ENCODE measurements around the gene TMEM141.
A peak's percentile ranks its signal among the peaks of the same experiment; 100 is the strongest.
"Not testable (repeated sequence)": the region's sequence is repeated elsewhere in the genome, so short reads cannot be mapped to it uniquely, and the experiment has no call there.

Gene TMEM141

GRCh38 chr9:136761545-136761981 lies 29.6 kb upstream of the TMEM141 start:
- no peak for DNase-seq (ENCODE audit: insufficient read length, low spot score)
- TF ChIP-seq POLR2A (IDR thresholded peaks at IDR 0.05; ENCODE audit: low read depth, low read length): no peak
- no peak for FAIRE-seq

DNA sequence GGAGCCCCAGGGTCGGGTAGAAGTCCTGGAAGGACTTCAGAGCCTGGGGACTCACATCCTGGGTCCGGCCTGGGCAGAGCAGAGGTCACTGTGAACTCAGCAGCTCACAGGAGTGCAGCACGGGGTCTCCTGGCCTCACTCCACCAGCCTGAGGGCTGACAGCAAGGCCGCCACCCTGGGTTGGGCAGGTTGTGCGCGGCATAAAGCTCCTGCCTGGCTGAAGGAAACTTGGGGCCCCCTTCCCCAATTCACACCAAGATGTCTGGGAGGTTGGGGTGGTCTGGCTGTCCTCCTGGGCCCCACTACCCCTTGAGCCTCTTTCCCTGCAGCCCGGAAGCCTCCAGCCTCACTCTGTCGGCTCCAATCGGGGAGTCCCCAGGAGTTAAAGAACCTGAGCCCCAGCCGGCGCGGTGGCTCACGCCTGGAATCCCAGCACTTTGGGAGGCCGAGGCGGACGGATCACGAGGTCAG lies 28.9 kb upstream of the TMEM141 start:
- DNase-seq (ENCODE audit: insufficient read length, low spot score) (no peak), FAIRE-seq (no peak)
- TF ChIP-seq POLR2A (IDR thresholded peaks at IDR 0.05; ENCODE audit: low read depth, low read length): no peak

DNA sequence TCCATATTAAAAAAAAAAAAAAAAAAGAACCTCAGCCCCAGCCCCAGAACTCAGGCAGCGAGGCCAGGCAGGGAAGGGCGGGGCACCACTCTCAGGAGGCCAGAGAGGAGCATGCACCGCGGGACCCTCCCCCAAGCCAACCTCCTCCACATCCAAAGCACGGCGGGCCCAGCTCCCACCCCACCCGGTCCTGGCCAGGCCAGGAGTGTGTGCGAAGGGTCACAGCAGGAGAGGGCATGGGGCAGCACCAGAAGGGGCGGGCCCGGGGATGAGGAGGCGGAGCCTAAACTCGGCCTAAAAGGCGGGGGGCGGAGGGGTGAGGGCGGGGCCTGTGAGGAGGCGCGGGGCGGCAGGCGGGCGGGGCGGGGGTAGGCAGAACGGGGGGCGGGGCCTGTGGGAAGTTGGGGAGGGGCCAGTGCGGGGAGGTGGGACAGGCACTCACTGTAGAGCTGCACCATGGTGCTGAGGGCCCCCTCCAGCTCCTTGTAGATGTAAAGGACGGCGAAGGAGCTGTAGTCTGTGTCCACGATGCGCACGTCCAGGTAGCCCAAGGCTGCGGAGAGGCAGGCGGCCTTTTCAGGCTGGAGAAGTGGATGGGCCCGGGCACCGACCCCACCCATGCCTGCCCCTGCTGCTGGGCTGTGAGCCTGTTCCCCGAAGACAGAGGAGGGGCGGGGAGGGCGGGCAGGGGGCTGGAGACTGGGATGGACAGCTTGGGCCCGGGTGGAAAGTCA lies 28.1 kb upstream of the TMEM141 start:
- DNase-seq (ENCODE audit: insufficient read length, low spot score) (peak; percentile 81), FAIRE-seq (no peak)

GRCh38 chr9:136763649-136764035 lies 27.5 kb upstream of the TMEM141 start:
- FAIRE-seq: no peak
- no peak for DNase-seq (ENCODE audit: insufficient read length, low spot score)
- no peak for TF ChIP-seq POLR2A (IDR thresholded peaks at IDR 0.05; ENCODE audit: low read depth, low read length)

More for the DNA sequence above, 28.1 kb upstream of the TMEM141 start:
- no peak for TF ChIP-seq POLR2A (IDR thresholded peaks at IDR 0.05; ENCODE audit: low read depth, low read length)

DNA sequence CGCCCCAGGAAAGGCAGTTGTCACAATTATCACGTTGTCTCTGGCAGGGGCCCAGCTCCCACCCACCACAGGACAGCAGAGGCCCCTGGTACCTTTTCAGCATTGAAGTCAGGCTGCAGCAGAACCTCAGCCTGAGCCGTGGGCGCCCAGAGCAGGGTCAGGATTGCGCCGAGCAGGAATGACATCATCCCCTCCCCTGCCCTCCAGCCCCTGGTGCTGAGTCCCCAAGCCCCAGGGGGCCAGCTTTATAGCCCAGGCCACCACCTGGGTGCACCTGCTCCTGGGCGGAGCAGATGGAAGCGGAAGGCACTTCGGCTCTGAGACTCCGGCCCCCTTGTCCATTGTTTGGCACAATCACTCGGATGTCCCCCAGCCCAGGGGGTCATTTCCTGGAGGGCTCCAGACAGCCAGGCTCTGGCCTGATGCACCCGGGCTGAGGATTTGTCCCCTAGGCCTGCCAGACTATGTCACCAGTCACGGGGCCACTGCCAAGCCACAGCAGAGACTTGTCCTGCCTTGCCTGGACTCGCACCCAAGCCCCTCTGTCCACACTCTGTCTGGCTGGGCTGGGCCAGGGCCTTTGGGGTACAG lies 26.7 kb upstream of the TMEM141 start, which contains the start of gene LCN15:
Gene LCN15, minus strand, starts transcription at position 218 of the 591 bp plus-strand sequence. Its CDS starts 30 bp downstream, at position 188.
- DNase-seq (ENCODE audit: insufficient read length, low spot score) (no peak), FAIRE-seq (no peak)
- TF ChIP-seq POLR2A (IDR thresholded peaks at IDR 0.05; ENCODE audit: low read depth, low read length): no peak

GRCh38 chr9:136765041-136765440 lies 26.1 kb upstream of the TMEM141 start:
- no peak for DNase-seq (ENCODE audit: insufficient read length, low spot score)
- no peak for FAIRE-seq
- TF ChIP-seq POLR2A (IDR thresholded peaks at IDR 0.05; ENCODE audit: low read depth, low read length): no peak

GRCh38 chr9:136765745-136766409 lies 25.3 kb upstream of the TMEM141 start:
- not testable (repeated sequence) for FAIRE-seq

DNA sequence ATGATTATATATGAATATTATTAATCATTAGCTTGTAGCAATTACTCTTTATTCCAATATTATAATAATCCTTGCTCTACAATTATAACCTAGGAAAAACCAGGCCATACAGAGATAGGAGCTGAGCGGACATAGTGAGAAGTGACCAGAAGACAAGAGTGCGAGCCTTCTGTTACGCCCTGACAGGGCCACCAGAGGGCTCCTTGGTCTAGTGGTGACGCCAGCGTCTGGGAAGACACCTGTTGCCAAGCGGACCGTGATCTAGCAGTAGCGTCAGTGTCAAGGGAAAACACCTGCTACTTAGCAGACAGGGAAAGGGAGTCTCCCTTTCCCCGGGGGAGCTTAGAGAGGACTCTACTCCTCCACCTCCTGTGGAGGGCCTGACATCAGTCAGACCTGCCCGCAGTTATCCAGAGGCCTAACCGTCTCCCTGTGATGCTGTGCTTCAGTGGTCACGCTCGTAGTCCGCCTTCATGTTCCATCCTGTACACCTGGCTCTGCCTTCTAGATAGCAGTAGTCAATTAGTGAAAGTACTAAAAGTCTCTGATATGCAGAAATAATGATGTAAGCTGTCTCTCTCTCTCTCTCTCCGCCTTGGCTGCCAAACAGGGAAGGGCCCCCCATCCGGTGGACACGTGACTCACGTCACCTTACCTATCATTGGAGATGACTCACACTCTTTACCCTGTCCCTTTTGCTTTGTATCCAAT lies 24.6 kb upstream of the TMEM141 start:
- FAIRE-seq; DNase-seq (ENCODE audit: insufficient read length, low spot score): not testable (repeated sequence)

More at GRCh38 chr9:136765745-136766409, 25.3 kb upstream of the TMEM141 start:
- DNase-seq (ENCODE audit: insufficient read length, low spot score): not testable (repeated sequence)

DNA sequence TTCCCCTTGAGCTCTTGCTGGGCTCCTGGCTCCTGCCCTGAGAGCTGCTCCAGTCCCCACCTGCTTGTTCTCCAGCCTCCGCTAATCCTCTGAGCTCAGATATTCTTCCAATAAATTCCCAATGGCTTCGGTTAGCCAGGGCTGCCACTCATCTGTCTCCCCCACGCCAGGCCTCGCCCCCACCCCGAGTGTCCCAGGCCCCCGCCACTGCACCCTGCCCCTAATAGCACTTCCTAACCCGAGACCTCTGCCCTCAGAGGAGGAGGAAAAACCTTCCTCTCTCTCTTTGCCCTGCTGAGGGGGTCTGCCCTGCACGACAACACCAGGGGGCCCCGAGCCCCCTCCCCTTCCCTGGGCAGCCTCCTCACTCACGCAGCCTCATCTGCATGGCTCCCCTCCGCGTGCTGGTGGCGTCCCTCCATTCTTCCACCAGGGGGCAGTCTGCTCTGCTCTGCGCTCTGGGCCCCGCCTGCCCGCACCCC lies 21.4 kb upstream of the TMEM141 start:
- peak; percentile 89 for DNase-seq (ENCODE audit: insufficient read length, low spot score)
- TF ChIP-seq POLR2A (IDR thresholded peaks at IDR 0.05; ENCODE audit: low read depth, low read length): no peak
- no peak for FAIRE-seq

DNA sequence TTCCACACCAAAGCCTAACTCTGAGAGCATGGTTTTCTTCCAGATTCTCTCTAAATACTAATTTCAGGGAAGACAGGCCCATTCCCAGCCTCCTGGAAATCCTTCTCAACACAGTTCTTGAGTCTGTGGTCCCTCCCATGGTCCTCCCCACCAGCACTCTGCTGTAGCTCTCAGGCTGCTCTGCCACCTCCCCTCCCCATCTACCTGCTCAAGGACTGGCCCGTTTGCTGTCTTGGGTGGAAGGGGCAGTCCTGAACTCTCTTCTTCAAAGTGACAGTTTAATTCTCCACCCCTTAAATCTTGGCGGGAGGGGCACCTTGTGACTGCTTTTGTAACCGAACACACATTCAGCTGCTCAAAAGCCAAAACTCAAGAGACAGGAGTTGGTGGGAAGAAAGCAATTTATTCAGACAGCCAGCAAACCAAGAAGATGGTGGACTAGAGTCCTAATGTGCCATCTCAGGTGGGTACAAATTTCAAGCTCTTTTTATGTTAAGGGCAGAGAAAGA lies 19.2 kb upstream of the TMEM141 start:
- no peak for FAIRE-seq
- no peak for DNase-seq (ENCODE audit: insufficient read length, low spot score)
- TF ChIP-seq POLR2A (IDR thresholded peaks at IDR 0.05; ENCODE audit: low read depth, low read length): no peak

DNA sequence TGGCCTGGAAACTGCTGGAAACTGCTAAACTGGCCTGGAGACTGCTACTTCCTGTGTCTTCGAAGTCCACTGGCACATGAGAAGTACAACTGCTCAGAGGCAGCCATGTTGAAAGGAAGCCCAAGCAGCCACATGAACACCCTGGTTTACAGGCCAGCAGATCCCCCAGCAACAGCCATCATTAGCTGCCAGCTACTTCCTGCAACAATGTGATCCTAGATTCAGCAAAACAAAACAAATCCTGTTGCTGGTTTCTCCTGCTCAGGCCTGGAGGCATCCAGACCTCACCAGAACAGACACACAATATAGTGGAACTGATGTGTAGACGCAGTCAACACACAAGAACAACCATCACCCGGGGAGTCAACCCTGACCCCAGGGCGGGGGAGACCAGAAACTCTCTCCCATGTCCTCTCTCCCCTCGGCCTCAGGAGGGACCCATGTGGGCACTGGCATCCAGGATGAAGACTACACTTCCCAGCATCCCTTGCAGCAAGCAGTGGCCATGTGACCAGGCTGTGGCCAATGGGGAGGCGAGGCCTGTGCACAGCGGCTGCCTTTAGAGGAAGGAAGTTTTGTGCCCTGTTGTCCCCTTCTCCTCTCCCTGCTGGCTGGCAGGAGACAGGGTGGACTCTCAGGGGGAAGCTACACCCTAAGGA lies 17.6 kb upstream of the TMEM141 start:
- FAIRE-seq (no peak), DNase-seq (ENCODE audit: insufficient read length, low spot score) (no peak)
- TF ChIP-seq POLR2A (IDR thresholded peaks at IDR 0.05; ENCODE audit: low read depth, low read length): no peak

DNA sequence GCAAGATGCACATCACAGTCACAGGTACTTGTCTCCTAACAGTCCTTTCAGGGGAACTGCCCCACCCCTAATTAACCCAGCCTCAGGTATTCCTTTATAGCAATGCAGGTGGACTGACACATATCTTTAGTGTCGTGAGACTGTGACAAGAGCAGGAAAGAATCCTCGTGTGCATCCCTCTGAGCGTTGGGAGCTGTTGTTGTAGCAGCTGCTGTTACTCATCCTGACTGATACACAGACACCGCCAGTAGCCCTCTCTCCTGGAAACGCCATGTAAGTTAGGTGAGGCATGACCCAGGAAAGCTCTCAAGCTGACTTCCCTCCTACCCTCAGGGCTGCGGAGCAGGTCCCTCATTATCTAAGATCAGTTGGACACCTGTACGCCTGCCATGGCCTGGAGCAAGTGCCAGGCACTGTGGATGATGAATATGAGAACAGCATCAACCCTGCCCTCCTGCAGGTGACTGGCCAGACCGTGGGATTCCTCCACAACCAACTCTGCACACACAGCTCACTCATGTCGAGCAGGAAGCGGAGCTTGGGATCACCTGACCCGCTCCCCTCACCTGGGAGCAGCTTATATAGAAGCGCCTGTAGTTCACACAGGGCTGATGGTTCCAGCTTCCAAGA lies 16.6 kb upstream of the TMEM141 start:
- TF ChIP-seq POLR2A (IDR thresholded peaks at IDR 0.05; ENCODE audit: low read depth, low read length): no peak
- FAIRE-seq (no peak), DNase-seq (ENCODE audit: insufficient read length, low spot score) (no peak)

DNA sequence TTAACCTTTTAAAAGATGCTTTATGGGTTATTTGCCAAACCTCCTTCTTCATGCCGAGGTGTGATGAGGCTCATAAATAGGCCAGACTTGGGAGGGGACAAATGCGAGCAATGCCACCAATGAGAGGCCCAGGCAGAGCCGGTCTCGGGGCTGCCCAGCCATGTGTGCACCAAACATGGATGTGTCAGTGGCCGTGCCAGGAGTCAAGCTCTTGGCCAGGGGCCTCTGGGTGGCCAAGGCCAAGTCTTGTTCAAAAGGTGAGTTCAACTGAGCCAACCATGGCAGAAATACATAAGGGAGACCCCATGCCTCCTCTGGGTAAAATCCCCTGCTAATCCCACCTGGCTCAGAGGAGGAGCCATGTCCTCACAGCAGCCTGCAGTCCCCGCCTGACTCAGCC lies 16.0 kb upstream of the TMEM141 start:
- TF ChIP-seq POLR2A (IDR thresholded peaks at IDR 0.05; ENCODE audit: low read depth, low read length): no peak
- FAIRE-seq (no peak), DNase-seq (ENCODE audit: insufficient read length, low spot score) (no peak)

All from H54 (cell line).